WI38 (cell line): Measurements from ENCODE around the gene GPR180.

Experiments used
- H3K4me3 ChIP-seq: 2 replicates; pipeline ENCODE4 v1.5.1; 2011; ENCODE audit warnings: low read depth, mild to moderate bottlenecking, control low read depth, low read length
- TF ChIP-seq, protein P1 (sequence below): IDR thresholded peaks from 2 replicates; pipeline ENCODE4 v1.5.1; 2012; ENCODE audit warnings: low read depth, mild to moderate bottlenecking, control low read depth, low read length

The GPR180 gene

GRCh38 chr13:94646904-94647303, 45.2 kb downstream of the GPR180 start:
- H3K4me3 ChIP-seq, result no peak overlapping the region
- TF ChIP-seq, protein P1, sequence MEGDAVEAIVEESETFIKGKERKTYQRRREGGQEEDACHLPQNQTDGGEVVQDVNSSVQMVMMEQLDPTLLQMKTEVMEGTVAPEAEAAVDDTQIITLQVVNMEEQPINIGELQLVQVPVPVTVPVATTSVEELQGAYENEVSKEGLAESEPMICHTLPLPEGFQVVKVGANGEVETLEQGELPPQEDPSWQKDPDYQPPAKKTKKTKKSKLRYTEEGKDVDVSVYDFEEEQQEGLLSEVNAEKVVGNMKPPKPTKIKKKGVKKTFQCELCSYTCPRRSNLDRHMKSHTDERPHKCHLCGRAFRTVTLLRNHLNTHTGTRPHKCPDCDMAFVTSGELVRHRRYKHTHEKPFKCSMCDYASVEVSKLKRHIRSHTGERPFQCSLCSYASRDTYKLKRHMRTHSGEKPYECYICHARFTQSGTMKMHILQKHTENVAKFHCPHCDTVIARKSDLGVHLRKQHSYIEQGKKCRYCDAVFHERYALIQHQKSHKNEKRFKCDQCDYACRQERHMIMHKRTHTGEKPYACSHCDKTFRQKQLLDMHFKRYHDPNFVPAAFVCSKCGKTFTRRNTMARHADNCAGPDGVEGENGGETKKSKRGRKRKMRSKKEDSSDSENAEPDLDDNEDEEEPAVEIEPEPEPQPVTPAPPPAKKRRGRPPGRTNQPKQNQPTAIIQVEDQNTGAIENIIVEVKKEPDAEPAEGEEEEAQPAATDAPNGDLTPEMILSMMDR, result no peak

GRCh38 chr13:94656176-94656575, 54.5 kb downstream of the GPR180 start:
- TF ChIP-seq, protein P1, result no peak
- no peak overlapping the region for H3K4me3 ChIP-seq

- H3K4me3 ChIP-seq, result no peak overlapping the region
- TF ChIP-seq, protein P1, result no peak
These were observed 55.1 kb downstream of the GPR180 start for GRCh38 chr13:94656766-94657165.

DNA sequence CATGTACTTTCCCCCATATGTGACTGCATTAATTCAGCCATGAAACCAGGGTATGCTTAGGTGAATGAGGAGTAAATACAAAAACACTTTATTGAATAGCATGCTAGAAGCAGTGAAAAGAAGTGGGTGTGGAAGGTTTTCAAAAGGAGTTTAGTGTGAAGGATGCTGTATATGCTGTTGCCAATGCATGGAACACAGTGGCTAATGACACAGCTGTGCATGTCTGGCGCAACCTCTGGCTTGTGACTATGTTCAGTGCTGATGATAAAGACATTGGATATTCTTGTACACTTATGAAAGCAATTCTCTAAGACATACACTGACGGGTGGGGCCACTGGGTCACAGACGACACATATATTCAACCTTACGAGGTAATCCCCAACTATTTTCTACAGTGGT, 55.5 kb downstream of the GPR180 start:
- TF ChIP-seq, protein P1, result no peak

DNA sequence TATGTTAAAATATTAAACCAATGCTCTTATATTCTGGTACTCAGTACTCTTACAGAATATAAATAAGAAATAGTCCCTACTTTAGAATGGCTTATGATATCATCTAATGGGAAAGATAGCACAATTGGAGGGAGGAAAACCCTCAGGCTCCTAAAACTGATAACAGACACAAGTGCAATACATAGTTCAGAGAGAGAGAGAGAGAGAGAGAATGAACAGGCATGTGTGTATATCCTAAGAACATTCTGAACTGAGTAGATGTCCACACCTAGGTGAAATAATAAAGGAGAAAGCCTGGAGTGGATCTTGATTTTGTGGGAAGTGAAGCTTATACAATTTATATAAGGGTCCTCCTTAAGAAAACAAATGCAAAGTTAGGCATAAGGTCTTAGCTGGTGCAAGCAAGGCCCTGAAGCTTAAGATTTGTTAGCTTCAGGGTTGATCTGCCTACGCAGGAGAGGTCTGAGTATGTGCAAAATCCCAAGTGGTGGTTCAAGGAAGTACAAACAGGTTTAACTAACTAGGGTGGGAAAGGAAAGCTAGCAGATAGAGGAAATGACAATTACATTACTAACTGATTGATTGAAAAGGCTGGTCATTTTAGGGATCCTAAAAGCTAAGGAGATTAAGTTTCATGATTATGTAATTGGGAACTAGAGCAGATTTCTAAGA, 57.4 kb downstream of the GPR180 start:
- no peak overlapping the region for H3K4me3 ChIP-seq
- TF ChIP-seq, protein P1, result no peak

More for the DNA sequence above, 55.5 kb downstream of the GPR180 start:
- no peak overlapping the region for H3K4me3 ChIP-seq

DNA sequence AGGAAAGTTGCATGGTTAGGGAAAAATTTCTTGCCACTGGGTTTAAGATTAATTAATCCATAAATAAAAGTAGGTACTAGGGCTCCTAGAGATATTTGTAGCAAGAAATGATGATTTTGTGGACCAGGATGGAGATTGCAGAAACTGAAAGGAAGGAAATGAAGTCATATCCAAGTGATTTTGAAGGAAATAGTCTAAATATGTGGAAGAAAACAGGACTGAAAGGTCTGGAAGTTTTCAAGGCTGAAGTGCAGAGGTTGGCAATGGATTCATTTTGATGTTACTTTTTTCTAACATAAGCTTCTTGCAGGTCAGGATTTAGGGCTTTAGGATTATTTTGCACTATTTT, 57.9 kb downstream of the GPR180 start:
- H3K4me3 ChIP-seq, result no peak overlapping the region
- TF ChIP-seq, protein P1, result no peak

DNA sequence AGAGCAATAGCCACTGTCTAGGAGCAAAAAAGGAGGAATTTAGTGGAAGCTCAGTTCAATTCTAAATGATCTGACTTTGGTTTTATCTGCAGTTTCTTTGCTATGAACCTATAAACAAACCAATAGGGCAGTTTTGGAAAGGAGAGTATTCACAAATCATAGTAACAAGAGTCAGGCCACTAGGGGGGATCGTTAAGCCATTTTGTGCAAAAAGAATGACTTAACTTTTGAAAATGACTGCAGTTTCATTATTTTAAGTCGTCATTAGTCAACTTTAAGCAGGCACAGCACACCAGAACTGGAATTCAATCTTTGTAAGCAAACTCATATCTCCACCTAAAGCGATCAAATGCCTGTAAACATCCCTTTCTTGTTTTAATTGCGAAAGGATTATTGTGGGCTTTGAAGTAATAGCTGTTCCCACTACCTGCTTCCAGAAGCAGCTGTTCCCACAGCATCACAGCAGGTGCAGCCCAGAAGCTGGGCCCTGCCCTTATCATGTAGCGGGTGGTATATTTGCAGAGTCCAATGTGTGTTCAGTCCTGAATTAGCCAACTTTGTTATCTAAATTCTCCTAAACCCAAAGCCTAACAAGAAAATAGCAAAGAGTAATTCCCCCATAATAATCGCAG, 59.2 kb downstream of the GPR180 start:
- H3K4me3 ChIP-seq, result no peak overlapping the region
- TF ChIP-seq, protein P1, result no peak
